Bronchial epithelial cell (primary cell): ENCODE measurements around the gene OR4F15. TPM values are rescaled to one million over a fixed set of nuclear protein-coding genes. Genes with fewer than 3 reads are reported as not detected.

Source experiments
- DNase-seq: peaks from one replicate; pipeline ENCODE4 v3.0.0-alpha.2; 2010; ENCODE audit warnings: low read depth
- FAIRE-seq: peaks from 2 replicates; lab custom pipeline; 2011; peaks lifted over from hg19 to GRCh38; lab: Jason Lieb, UNC
- H3K27me3 ChIP-seq: 2 replicates; pipeline ENCODE4 v1.5.1; 2011; ENCODE audit warnings: low read length; ENCODE audit not compliant: control insufficient read depth, insufficient read depth
- H3K36me3 ChIP-seq: 2 replicates; pipeline ENCODE4 v1.5.1; 2011; ENCODE audit warnings: low read length; ENCODE audit not compliant: control insufficient read depth, insufficient read depth
- H3K4me3 ChIP-seq: 2 replicates; pipeline ENCODE4 v1.5.1; 2011; ENCODE audit warnings: mild to moderate bottlenecking, low read depth, low read length, control low read depth
- total RNA-seq: library from RNA; depleted of rRNA; stranded (reverse); fragments of >200 nt; gene quantifications from 2 replicates; pipeline ENCODE4 v1.2.1, GENCODE V29; 2014
- TF ChIP-seq, protein P1 (sequence below): IDR thresholded peaks from 2 replicates; pipeline ENCODE4 v1.5.1; 2011; ENCODE audit warnings: mild to moderate bottlenecking, moderate library complexity, low read length, control low read depth, inconsistent platforms; ENCODE audit not compliant: insufficient read depth, severe bottlenecking

The OR4F15 gene
- total RNA-seq, 1 donor from 2014 or later = not detected

DNA sequence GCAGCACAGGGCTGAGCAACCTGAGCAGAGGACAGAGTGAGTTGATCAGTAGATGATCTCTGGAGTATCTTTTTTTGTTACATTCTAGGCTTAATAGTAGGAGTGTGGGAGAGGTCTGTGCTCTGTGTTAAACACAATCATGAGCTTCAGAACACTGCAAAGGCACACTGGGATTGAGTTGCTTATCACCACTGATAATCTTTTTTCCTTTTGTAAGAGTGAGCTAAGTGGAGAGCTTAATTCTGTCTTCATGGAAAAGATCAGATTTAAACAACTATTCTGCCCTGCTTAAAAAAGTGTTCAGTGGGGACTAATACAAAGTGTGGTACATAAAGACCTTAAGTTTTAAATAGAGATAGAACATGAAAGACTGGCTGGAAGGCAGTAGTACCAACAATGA is 7.6 kb upstream of the OR4F15 start:
- no peaks in the 10 kb centered on the region for H3K36me3 ChIP-seq
- FAIRE-seq (no peak), DNase-seq (no peak)
- H3K4me3 ChIP-seq = no peak overlapping the region
- H3K27me3 ChIP-seq = no peaks in the 10 kb centered on the region
- TF ChIP-seq, protein P1, sequence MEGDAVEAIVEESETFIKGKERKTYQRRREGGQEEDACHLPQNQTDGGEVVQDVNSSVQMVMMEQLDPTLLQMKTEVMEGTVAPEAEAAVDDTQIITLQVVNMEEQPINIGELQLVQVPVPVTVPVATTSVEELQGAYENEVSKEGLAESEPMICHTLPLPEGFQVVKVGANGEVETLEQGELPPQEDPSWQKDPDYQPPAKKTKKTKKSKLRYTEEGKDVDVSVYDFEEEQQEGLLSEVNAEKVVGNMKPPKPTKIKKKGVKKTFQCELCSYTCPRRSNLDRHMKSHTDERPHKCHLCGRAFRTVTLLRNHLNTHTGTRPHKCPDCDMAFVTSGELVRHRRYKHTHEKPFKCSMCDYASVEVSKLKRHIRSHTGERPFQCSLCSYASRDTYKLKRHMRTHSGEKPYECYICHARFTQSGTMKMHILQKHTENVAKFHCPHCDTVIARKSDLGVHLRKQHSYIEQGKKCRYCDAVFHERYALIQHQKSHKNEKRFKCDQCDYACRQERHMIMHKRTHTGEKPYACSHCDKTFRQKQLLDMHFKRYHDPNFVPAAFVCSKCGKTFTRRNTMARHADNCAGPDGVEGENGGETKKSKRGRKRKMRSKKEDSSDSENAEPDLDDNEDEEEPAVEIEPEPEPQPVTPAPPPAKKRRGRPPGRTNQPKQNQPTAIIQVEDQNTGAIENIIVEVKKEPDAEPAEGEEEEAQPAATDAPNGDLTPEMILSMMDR = no peak

DNA sequence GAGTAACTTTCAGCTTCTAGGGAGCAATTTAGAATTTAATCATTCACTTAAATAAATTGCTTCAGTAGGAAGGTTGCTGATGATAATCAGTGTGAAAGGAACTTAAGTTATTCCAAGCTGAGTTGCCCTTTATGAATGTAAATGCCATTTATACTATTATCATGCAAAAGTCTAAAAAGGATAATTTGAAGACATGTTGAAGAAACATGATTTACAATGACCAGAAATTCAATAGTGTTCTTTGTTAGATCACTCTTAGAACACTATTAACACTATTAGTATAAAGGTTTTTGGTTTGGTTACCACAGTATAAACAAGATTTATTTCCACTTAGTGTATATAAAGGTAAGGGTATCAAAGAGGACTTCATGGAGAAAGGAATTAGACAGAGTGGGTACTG is 7.1 kb upstream of the OR4F15 start:
- H3K36me3 ChIP-seq = no peaks in the 10 kb centered on the region
- TF ChIP-seq, protein P1 = no peak
- DNase-seq (no peak), FAIRE-seq (no peak)
- no peak overlapping the region for H3K4me3 ChIP-seq
- H3K27me3 ChIP-seq = no peaks in the 10 kb centered on the region

DNA sequence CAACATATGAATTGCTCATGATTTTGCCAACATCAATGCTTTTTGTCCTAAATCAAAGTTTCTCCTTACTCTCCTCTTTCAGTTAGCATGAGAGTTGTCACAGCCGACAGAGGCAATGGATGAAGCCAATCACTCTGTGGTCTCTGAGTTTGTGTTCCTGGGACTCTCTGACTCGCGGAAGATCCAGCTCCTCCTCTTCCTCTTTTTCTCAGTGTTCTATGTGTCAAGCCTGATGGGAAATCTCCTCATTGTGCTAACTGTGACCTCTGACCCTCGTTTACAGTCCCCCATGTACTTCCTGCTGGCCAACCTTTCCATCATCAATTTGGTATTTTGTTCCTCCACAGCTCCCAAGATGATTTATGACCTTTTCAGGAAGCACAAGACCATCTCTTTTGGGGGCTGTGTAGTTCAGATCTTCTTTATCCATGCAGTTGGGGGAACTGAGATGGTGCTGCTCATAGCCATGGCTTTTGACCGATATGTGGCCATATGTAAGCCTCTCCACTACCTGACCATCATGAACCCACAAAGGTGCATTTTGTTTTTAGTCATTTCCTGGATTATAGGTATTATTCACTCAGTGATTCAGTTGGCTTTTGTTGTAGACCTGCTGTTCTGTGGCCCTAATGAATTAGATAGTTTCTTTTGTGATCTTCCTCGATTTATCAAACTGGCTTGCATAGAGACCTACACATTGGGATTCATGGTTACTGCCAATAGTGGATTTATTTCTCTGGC is 6.2 kb upstream of the OR4F15 start:
- no peak for FAIRE-seq
- DNase-seq = peak; percentile 50

DNA sequence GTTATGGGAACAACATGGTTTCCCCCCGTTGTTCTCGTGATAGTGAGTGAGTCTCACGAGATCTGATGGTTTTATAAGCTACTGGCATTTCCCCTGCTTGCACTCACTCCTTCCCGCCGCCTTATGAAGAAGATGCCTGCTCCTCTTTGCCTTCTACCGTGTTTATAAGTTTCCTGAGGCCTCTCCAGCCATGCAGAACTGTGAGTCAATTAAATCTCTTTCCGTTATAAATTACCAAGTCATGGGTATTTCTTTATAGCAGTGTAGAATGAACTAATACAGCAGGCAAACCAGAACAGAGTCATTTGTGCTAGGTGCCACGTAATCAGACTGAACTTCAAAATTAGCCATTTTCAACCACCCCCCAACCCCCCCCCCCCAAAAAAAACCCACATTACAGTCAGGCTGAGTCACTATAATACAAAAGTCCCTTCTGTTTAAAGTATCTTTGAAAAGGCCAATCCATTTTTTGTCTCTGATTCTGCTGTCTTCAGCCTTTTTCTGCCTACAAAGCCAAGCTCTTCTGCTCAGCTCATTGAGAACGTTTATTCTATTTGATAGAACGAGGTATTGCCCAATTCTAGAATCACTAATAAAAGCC is 4.6 kb upstream of the OR4F15 start:
- Histone ChIP-seq H3K27me3 (no peaks in the 10 kb centered on the region), H3K36me3 (no peaks in the 10 kb centered on the region), H3K4me3 (no peak overlapping the region)
- FAIRE-seq = no peak
- peak; percentile 1 for DNase-seq
- TF ChIP-seq, protein P1 = no peak

More for the DNA sequence above, 6.2 kb upstream of the OR4F15 start:
- TF ChIP-seq, protein P1 = no peak
- Histone ChIP-seq H3K4me3 (no peak overlapping the region), H3K36me3 (no peaks in the 10 kb centered on the region), H3K27me3 (no peaks in the 10 kb centered on the region)

DNA sequence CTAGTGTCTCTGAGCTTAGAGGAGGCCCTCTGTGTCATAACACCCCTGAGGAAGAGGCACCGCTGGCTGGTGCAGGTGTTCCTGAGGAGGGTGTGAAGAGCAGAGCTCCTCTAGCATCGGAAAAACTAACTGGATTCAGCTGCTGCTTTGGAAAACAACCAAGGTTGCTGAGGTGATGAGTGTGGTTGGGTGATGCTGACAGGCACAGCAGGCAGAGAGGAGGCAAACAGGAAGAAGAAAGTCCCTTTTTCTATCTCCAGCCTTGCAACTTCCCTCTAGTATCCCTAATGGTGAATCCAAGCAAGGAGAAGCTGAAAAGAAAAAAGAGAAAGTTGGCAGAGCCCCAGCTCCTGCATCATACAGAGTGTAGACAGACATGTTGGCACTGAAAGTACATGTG is 3.8 kb upstream of the OR4F15 start:
- H3K36me3 ChIP-seq = no peaks in the 10 kb centered on the region
- FAIRE-seq (no peak), DNase-seq (no peak)
- TF ChIP-seq, protein P1 = no peak
- no peak overlapping the region for H3K4me3 ChIP-seq
- no peaks in the 10 kb centered on the region for H3K27me3 ChIP-seq

DNA sequence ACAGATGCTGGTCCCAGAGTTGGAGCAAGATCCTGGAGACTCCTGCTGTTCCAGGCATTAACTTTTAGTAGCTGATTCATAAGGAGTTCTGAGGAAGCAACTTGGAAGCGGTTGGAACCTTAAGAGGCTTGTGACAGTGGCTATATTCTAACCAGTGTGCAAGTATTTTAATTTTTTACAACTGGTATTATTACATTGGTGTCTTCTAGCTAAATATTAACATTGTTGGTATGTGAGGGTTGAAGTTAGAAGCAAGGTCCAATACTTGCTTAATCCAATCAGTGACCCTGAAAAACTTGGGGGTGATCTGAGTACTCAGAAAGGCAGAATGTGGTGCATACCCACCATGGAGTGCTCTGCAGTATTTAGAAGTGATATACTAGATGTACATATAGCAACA is 1.5 kb upstream of the OR4F15 start:
- DNase-seq (no peak), FAIRE-seq (no peak)
- no peaks in the 10 kb centered on the region for H3K27me3 ChIP-seq
- TF ChIP-seq, protein P1 = no peak
- H3K4me3 ChIP-seq = no peak overlapping the region
- no peaks in the 10 kb centered on the region for H3K36me3 ChIP-seq
